Stimulated activated CD8-positive, alpha-beta memory T cell treated with anti-CD3 and anti-CD28 coated beads, Interleukin-4, amount 100 ng/mL, for 1 hour (primary cell): Measurements from ENCODE around the gene AIF1L.
"Not testable (repeated sequence)": the region's sequence is repeated elsewhere in the genome, so short reads cannot be mapped to it uniquely, and the experiment has no call there.

Experiments
- DNase-seq, 2 donors: peaks; one replicate each; pipeline ENCODE4 v3.0.0-alpha.2; 2020; ENCODE audit warnings: low read depth in 2 of 2, low spot score in 1 of 2

Gene AIF1L

GRCh38 chr9:131097948-131098278, 1.6 kb downstream of the AIF1L start:
- DNase-seq: no peak

- no peak for DNase-seq
Observed at GRCh38 chr9:131098391-131099101, 2.2 kb downstream of the AIF1L start.

GRCh38 chr9:131099102-131099606, 2.8 kb downstream of the AIF1L start:
- no peak for DNase-seq

- DNase-seq: not testable (repeated sequence)
Observed at GRCh38 chr9:131099845-131100244, 3.5 kb downstream of the AIF1L start.

GRCh38 chr9:131100445-131100844, 4.1 kb downstream of the AIF1L start:
- DNase-seq: no peak

- DNase-seq: no peak
Observed at GRCh38 chr9:131101207-131101964, 5.1 kb downstream of the AIF1L start.

GRCh38 chr9:131103024-131103423, 6.7 kb downstream of the AIF1L start:
- DNase-seq: no peak

- DNase-seq: no peak
Observed at GRCh38 chr9:131103535-131103934, 7.2 kb downstream of the AIF1L start.

- DNase-seq: no peak
Observed at GRCh38 chr9:131104016-131104740, 7.8 kb downstream of the AIF1L start.

- DNase-seq: no peak
Observed at GRCh38 chr9:131105952-131106351, 9.6 kb downstream of the AIF1L start.

- no peak for DNase-seq
Observed at GRCh38 chr9:131107760-131108159, 11.4 kb downstream of the AIF1L start.

GRCh38 chr9:131111186-131111853, 15.0 kb downstream of the AIF1L start:
- no peak for DNase-seq

GRCh38 chr9:131111854-131112311, 15.6 kb downstream of the AIF1L start:
- no peak for DNase-seq

- no peak for DNase-seq
Observed at GRCh38 chr9:131112374-131113154, 16.2 kb downstream of the AIF1L start.

- no peak for DNase-seq
Observed at GRCh38 chr9:131113655-131114054, 17.3 kb downstream of the AIF1L start.

- DNase-seq: no peak
Observed at GRCh38 chr9:131114084-131114535, 17.8 kb downstream of the AIF1L start.

GRCh38 chr9:131115360-131115742, 19.0 kb downstream of the AIF1L start:
- not testable (repeated sequence) for DNase-seq

- no peak for DNase-seq
Observed at GRCh38 chr9:131116281-131117120, 20.2 kb downstream of the AIF1L start.

- no peak for DNase-seq
Observed at GRCh38 chr9:131117121-131117761, 20.9 kb downstream of the AIF1L start.
